GM20431 (cell line): ENCODE data around the gene DDIT3.
"Not testable (repeated sequence)": the region's sequence is repeated elsewhere in the genome, so short reads cannot be mapped to it uniquely, and the experiment has no call there.

Experiments
- in situ Hi-C: fragments of 300-500 bp; cut with MseI, MboI; formaldehyde crosslinking; loops from one replicate; pipeline ENCODE4 v1.15.0; 2020; ENCODE audit warnings: low sequenced_read_pairs; ENCODE audit not compliant: unreplicated experiment

The DDIT3 gene, protein sequence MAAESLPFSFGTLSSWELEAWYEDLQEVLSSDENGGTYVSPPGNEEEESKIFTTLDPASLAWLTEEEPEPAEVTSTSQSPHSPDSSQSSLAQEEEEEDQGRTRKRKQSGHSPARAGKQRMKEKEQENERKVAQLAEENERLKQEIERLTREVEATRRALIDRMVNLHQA

DNA sequence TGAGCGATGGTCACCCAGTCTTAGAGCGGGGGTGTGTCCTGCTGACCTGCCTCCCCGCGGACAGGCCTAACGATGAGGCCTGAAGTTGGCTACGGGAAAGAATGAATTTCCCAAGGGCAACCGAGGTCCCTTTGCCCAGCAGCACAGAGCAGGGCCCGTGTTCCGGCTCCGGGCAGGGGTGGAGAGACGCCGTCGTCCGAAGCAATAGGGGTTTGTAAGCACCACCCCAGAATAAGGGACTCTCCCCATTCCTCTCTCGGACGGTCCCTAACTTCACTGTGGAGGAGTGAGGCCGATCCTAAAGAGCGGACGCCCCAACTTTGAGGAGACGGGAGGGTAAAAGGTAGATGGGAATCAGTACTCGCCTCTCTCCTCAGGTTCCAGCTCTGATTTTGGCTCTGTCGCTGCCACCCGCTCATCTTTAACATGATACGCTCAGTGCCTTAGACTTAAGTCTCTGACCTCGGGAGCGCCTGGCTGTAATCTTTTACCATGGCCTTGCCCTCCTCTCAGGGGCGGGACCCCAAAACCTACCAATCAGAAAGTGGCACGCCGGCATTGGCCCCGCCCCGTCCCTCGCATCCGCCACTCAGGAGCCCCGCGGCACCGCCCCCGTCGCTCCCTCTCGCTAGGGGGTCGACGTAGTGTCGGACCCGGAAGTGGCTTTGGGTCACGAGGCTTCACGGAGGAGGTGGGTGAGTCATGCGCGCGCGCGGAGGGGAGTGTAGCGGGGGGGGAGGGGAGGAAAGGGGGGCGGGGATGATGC is at the start of gene DDIT3:
TSS of gene DDIT3 (minus strand) at position 462 of the 766 bp plus-strand sequence. CDS start 3,108 bp downstream, outside the sequence.
- in situ Hi-C loops: no loop called here

DNA sequence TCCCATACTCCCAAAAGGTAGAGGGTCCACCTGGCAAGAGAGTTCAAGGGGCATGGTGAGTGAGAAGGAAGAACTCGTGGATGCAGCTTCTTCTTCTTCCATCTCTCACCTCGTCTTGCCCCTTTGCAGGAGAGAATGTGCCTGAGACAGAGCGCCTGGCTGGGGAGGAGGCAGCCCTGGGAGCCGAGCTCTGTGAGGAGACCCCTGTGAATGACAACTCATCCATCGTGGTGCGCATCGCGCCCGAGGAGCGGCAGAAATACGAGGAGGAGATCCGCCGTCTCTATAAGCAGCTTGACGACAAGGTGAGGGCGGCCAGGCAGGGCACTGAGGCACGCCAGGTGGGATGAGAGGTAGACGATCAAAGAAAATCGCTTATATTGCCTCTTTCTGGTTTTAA is 49.5 kb upstream of the DDIT3 start:
- in situ Hi-C loops: no loop called here

DNA sequence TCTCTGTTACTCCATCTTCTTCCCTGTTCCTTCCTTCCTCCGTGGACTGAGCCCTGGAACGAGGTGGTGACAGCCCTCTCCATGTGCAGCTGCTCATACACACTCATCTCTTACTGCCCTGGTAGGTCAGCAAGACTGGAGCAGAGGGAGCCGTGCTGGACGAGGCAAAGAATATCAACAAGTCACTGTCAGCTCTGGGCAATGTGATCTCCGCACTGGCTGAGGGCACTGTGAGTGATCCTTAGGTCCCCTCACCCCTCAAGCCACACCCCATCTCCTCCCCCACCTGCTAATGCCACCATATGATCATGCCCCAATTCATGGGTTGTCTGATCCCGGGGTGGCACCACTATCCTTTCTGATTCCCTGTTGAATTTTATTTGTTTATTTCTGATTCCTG is 48.5 kb upstream of the DDIT3 start:
- in situ Hi-C loops: no loop called here

DNA sequence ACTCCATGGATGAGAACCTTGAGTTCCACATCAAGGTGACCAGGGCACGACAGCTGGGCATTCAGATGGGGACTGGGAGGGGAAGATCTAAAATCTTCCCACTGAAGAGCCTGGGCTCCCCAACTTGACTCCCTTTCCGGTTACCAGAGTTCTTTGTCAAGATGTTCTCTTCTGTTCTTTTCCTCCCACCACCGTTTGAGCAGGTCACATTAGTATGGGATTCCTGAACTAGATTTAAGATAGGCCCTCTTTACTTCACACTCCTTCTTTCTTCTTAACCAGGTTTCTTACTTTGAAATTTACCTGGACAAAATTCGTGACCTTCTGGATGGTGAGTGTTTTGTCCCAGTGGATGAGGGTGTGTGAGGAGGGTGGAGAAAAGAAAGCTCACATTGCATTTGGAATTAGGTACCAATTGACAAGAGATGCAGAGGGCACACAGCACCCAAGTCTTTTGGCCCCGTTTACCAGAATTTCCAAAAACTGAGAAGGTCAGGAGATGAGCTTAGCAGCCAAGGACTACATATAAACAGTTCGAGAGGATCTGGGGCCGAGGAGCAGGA is 43.9 kb upstream of the DDIT3 start:
- in situ Hi-C loops: no loop called here

DNA sequence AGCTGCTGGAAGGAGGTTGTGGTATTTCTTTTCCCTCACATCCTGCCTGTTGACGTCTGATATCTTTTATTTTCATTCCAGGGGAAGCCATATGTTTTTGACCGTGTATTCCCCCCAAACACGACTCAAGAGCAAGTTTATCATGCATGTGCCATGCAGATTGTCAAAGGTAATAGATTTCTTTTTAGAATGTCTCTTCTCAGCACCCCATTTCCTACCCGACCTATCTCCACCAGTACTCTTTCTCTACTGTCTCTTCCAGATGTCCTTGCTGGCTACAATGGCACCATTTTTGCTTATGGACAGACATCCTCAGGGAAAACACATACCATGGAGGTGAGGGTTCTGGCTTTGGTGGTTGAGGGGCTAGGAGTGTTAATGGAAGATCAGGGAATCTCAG is 43.0 kb upstream of the DDIT3 start:
- in situ Hi-C loops: no loop called here

DNA sequence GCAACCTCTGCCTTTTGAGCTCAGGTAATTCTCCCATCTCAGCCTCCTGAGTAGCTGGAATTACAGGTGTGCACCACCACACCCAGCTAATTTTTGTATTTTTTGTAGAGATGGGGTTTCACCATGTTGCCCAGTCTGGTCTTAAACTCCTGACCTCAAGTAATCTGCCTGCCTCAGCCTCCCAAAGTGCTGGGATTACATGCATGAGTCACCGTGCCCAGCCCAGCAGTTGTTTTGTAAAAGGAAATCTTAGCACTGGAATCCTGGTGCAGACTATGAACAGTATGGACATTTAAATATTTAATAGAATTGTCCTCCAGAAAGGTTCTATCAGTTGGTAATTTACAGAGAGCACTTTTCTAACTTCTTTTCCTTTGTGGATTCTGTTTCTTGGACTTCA is 40.8 kb upstream of the DDIT3 start:
- in situ Hi-C loops: not testable (repeated sequence)

DNA sequence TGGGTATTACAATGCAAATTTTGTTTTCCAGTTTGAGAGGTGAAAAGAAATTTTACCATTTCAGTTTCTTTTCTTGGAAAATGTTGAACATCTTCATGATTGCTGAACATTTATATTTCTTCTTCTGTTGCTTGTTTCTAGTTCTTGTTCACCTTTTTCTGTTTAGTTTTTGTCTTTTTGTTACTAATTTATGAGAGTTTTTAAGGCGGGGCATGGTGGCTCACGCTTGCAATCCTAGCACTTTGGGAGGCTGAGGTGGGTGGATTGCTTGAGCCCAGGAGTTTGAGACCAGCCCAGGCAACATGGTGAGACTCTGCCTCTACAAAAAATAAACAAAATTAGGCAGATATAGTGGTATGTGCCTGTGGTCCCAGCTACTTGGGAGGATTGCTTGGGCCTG is 40.2 kb upstream of the DDIT3 start:
- in situ Hi-C loops: no loop called here

DNA sequence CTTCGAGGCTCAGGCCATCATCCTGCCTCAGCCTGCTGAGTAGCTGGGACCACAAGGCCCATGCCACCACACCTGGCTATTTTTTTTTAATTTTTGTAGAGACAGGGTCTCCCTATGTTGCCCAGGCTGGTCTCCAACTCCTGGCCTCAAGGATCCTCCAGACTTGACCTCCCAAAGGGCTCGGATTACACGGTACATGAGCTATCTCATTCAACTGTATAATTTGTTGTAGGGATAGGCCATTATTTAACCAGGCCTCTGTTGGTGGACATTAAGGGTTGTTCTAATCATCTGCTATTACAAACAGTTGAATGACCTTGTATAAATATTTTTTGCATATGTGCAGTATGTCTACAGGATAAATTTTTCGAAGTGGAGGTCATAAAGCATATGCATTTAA is 38.5 kb upstream of the DDIT3 start:
- in situ Hi-C loops: no loop called here

DNA sequence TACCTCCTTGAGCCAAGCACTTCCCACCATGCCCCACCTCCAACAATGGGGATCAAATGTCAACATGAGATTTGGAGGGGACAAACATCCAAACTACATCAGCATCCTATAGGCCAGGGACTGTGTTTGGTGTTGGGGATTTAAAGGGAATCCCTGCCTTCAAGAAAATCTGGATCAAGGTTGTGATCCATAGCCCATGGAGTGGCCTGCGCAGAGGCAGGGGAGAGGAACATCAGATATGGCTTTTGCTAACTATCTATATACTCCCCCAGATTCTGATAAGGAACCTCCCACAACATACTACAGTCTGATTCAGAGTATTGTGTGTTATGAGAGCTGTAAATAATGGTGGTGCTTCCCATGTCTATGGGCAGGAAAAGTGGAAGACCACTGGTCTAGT is 34.6 kb upstream of the DDIT3 start:
- in situ Hi-C loops: no loop called here

DNA sequence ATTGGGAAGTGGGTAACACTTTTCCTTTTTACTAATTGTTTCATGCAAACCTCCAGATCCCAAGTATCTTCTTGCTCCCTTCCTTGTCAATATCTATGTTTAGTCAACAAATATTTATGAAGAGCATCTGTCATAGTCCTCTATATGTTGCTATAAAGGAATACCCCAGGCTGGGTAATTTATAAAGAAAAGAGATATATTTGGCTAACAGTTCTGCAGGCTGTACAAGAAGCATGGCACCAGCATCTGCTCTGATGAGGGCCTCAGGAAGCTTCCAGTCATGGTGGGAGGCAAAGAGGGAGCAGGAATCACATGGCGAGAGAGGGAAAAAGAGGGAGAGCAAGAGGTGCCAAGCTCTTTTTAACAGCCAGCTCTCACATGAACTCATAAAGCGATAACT is 34.1 kb upstream of the DDIT3 start:
- in situ Hi-C loops: no loop called here

DNA sequence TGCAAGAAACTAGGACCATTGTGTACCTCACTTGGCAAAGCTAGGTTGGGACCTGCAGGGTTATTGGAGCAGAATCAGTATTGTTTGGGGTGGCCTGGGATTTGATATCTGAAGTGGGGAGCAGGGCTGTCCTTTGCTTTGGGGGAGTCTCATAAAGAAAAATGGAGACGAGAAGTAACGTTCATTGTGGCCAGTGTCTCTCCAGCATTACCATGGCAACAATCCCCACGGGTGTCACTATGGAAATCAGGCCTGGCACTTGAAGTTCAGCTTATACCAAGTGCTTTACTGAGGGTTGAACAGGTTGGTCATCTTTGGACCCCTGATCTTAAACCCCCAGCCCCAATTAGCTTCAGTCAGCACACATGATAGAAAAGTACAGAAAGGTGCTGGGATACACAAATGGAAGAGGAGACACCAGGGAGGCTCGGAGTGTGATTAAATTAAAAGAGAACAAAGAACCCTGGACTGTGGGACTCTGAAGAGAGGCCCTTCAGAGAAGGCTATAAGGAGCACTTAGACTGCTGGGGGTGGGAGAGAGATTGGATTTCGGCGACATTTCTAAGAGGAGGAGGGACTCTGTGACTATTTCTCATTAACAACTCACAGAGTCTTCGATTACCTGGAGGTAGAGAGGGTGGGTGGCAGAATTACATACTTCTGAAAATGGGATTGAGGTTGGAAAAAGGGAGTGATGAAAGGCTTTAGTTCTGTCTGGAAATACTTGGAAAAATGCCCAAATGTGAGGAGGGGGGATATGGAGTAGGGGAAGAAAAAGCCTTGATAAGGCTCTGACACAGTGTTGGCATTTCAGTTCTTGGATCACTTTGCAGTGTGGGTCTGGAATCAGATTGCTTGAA is 33.3 kb upstream of the DDIT3 start:
- in situ Hi-C loops: no loop called here

DNA sequence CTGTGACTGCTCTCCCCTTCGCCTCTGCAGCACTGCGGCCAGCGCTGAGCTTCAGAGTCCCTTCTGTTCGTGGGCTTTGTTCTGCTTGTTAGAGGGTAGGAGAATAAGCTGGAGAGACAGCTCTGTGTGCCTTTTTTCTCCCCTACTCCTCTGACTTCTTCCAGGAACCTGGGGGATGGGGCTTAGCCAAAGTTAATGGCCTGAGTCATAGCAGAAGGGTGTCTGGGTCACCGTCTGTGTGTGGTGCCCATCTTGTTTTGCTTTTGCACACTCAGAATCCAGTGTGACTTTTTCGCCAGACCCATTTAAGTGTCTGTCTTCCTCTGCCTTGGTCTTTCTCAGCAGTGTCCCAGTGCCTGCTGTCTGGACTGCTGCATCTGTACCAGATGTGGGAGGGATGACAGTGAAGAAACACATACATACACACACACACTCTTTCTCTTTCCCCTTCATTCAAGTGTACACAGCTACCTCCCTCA is 32.6 kb upstream of the DDIT3 start:
- in situ Hi-C loops: no loop called here

DNA sequence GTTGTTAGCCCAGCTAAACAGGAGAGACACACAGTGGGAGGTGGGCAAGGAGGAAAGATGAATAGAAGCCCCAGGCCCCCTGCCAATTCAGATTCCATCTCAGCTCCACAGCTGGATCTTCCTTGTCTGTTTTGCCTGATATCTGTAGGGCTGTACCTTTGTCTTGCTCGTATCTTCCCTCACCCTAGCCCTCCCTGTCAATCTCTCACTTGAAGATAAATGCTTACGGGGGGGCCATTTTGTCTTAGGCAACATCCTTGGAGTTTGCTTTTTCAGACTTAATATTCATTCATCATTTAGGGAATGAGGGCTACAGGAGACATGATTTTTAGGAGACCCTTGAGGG is 32.0 kb upstream of the DDIT3 start:
- in situ Hi-C loops: no loop called here

DNA sequence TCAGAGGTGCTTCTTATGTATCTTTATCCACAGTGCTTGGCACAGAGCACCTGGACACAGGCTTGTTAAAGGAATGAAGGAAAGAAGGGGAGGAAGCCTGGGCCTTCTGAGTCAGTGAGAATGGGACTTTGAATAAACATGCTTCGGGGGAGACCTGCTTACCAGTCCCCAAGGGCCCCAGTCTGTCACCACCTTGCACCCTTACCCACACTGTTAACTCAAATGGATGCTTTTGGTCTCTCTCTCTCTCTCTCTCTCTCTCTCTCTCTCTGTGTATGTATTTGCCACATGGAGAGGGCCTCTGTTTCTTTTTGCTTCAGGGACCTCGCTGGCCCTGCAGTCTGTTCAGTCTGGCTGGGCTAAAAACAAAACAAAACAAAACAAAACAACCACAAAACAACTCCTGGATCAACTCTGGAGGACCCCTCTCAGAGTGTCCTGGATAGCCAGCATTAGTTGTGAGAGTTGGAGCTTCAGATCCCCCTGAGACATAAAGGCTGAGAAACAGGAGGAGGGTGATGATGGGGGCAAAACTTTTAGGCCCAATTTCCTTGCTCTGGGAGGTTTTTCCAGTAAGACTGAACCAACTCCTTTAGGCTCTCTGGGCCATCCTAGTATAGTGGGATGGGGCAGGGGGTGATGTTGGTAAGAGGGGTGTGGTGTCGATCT is 31.5 kb upstream of the DDIT3 start:
- in situ Hi-C loops: no loop called here

DNA sequence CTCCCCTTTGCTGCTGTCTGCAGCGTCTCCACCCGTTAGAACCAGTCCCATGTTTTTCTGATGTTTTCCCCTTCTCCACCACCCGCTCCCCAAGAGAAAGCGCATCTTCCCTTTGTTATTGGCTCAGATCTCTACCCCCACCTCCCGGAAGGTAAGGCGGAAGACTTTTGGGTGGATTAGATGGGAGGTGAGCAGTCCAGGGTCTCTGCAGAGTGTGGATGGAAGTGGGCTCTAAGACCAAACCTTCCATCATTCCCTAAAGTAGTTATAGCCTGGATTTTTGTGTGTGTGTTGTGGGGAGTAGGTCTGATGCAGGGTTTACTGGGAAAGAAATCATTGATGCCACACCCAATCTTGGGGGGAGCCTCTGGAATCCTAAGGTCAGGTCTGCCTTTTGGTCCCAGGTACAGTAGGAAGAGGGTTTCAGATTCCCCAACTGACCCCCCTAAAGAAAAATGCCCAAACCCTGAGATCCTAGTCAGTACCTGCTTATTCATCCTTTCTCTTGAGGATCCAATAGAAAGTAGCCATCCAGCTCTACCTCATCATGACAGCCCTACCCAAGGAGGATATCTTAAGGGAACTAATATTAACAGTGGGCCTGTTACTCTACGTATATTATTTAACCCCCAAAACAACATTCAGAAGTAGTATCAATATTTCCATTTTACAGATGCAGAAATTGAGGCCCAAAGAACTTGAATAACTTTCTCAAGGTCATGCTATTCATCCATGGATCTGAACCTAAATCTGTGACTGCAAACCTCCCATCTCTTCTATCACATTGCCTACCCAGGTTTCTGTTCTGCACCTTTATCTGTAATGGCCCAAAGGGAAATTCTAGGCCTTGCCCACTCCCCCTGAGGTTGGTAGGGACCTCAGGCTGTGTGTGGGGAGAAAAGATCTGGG is 30.6 kb upstream of the DDIT3 start:
- in situ Hi-C loops: no loop called here

DNA sequence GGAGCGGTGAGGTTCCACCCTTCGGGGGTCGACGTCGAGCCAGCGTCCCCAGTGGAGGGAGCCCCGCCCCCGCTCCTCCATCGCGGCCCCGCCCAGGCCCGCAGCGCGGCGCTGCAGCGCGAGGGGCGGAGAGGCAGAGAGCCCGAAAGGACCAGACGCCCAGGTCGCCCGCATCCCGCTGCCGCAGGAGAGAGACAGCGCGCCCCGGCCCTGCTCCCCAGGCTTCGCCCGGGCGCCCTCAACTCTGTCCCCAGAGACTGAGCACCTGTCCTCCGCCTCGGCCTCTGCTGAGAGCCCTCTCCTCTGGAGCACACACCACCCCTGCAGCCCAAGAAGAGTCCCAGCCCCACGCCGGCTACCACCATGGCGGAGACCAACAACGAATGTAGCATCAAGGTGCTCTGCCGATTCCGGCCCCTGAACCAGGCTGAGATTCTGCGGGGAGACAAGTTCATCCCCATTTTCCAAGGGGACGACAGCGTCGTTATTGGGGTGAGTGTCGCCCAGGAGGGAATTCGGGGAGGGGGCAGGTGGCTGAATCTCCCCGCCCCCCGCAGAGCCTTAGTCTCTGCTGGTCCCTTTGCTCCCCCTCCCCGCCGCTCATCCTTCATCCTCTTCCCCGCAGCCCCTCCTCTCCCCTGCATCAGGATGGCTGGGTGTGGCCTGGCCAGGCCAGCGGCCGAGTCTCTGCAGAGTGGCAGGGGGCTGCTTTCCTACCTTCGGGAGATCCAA is 29.8 kb upstream of the DDIT3 start, which contains the start of gene KIF5A:
TSS of gene KIF5A (plus strand) at position 136 of the 732 bp plus-strand sequence. CDS start at position 364, 228 bp downstream.
- in situ Hi-C loops: no loop called here

DNA sequence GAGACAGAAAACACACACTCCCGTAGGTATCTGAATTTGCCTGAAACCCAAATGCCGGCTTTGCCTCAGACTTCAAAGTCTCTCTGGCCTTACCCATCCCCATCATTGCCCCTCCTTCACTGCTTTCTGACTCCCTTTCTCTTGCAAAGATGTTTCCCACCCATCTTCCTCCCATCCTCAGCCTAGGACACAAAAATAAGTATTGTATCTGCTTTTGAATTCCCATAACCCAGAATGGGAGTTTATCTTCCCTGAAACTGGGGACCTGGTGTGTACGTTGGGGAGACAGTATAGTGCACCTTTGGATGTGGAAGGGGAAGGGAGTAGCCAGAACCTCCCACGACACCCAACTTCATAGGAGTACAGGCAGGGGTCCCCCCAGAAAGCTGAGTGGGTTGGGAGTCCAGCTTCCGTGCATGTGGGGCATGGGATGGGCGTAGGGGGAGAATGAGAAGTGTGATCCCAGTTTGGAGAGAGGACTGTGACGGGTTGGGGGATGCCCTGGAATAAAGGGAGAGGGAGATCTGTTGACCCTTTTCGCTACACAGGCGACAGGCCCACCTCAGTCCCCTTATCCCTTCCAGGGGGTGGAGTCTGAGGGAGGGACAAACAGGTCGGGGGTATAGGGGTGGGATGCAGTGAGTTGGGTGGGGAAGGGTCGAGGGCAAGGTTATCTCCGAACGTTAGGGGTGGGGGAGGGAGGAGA is 29.0 kb upstream of the DDIT3 start:
- in situ Hi-C loops: no loop called here

DNA sequence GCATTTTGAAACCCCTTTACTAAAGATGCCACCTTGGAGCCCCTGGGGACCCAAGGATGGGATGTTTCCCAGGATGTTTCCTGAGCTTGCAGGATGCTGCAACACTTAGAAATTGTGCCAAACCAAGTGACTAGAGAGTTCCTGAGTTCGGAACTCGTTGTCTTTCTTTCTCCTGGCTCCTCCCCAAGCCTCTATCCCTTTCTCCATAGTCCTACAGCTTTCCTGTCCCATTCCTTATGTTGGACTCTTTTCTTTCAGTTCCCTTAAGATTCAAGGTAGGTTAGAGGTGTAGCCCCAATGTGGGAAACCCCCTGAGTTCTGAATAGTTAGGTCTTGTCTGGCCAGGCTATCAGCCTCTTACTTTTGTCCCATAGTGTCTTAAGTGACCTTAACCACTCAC is 28.2 kb upstream of the DDIT3 start:
- in situ Hi-C loops: no loop called here
